HG03064 (cell line): ENCODE data around the gene FAM83D.

Source experiments
- ATAC-seq: cut with Tn5 transposase; IDR thresholded peaks from one replicate; pipeline ENCODE4 v1.9.1; 2021; ENCODE audit warnings: low read depth; ENCODE audit not compliant: unreplicated experiment

The FAM83D gene

DNA sequence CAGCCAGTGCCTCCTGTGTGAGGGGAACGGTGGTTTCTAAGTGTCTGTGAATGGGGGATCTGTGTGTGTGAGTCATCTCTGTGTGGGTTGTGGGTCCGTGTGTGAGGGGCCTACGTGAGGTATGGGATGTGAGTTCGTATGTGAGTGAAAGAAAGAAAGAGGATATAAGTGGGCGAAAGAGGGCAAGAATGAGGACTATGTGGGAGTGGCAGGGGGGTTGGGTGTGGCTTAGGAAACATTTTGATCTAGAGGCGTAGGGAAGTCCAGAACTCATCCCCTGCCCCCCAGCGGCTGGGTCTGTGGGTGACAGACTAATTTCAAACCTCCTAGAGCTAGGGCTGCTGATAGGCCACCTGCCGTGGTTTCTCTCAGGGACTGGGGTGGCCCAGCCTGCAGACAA, 71.4 kb downstream of the FAM83D start:
- peak; percentile 56 for ATAC-seq

DNA sequence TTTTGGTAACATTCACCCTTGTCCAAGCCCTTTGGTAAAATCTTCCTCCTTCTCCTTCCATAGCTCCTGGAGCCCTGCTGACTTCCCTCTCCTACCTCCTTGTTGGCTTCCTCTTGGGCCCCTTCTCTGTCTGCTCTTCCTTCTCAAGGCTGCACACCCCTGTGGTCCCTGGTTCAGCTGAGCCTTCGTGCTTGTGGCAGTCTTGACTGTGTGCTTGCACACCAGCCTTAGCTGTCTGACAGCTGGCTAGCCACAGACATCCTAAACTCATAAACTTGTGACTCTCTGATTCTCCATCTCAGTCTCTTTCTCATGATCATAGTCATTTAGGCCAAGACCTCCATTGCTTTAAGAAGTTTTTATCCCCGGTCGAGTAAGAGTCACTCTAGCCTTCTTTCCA, 73.0 kb downstream of the FAM83D start:
- ATAC-seq = no peak

DNA sequence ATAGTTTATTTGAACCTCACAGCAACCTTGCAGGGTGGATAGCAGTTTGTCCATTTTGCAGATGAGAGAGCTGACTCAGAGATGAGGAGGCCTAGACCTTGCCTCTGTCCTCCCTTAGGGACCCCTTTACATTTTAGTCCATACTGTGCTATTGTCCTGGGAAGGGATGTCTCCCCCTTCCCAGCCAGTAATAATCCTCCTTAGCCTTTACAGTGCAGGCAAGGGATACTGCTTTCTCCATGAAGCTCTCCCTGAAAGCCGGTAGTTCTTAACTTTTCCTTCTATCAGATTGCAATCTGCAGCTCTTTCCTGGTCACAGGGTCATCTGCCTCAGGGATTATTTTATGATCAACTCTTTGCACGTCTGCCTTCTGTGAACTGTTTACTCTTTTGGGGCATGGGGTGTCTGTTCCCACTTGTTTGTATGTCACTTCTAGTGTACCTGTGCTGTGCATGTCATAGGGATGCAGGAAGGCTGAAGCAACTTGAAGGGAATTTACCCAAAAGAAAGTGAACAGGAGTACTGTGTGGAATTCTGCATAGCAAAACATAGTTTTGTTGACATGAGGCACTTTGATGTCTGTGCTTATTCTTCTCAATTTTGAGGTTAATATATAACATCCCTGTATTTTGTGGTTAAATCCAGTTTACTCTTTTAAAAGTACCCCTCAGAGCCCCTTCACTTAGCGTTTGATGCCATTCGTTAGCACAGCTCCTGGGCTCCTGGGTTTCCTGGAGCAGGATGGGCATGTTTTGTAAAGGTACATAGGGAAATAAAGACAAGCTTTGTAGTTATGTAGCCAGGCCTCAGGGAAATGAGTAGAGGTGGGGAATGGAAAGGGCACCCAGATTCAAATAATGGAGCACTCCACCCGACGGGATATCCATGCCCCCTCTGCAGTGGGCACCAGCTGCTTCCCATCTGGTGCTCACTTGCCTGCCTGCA, 74.0 kb downstream of the FAM83D start:
- ATAC-seq = no peak
